NCI-H146 treated with DMSO at 0.1 percent for 48 hours (cell line): ENCODE results near the gene DNAH1.

ENCODE experiments used
- DNase-seq: peaks from one replicate; lab custom pipeline; 2025; ENCODE audit not compliant: unreplicated experiment; lab: John Stamatoyannopoulos, UW

Gene DNAH1

GRCh38 chr3:52432225-52432624, 116.1 kb downstream of the DNAH1 start:
- no peak for DNase-seq

GRCh38 chr3:52432691-52433141, 116.6 kb downstream of the DNAH1 start:
- no peak for DNase-seq

GRCh38 chr3:52433328-52433995, 117.3 kb downstream of the DNAH1 start:
- no peak for DNase-seq

DNA sequence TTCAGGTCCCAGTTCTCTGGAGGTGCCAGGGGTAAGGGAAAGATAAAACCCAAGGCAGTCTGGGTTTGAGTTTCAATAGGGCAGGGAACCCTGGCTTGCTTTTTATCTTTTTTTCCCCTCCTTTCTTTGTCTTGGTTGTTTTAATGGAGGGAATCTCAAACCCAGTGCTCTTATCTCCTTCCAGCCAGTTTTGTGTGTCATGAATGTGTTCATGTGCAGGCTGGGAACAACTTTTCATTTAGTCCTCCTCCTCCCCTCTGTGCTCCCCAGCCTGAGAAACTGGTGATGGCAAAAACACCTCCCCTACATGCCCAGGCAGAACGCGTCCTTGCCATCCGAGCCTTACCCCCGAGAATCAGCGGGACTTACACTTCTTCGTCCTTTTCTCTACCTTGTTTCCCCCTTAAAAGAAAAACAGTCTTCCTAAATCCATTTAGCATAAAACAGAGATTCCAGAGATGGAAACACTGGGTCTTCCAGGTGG, 117.9 kb downstream of the DNAH1 start:
- no peak for DNase-seq

- no peak for DNase-seq
Measured at GRCh38 chr3:52434491-52435115, 118.5 kb downstream of the DNAH1 start.

DNA sequence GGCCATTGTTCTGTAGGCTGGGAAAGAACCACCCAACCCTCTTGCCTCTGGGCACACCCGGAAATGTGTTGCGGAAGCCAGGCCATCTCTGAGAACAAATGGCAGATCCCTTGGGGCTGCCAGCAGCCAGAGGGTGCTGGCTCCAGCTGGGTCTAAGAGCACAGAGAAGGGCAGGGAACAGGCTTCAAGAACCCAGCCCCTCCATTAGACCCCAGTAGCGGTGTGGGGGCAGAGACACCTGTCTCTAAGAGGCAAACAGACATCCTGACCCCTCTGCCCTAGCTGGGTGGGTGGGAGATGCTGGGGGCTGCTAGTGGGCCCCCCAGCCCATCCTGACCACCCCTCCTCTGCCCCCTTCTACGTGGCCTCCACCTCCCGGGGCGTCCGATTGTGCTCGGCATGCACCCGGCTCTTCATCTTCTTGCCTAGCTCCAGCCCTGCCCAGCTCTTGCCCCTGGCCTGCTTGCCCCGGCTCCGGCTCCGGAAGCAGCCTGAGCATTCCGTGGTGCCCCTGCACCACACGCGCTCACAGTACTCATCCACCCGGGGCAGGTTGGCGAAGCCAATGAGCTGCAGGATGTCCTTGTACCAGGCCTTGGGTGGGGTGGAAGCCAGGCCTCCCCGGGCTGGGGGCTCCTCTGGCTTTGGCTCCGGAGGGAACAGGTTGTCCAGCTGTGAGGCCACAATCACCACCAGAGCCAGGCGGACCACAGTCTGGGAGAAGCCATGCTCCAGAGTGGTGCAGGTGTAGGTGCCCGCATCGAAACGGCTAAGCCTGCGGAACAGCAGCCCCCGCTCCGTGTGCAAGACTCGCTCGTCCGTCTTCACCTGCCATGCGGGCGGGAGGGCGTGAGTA, 119.4 kb downstream of the DNAH1 start:
- no peak for DNase-seq

DNA sequence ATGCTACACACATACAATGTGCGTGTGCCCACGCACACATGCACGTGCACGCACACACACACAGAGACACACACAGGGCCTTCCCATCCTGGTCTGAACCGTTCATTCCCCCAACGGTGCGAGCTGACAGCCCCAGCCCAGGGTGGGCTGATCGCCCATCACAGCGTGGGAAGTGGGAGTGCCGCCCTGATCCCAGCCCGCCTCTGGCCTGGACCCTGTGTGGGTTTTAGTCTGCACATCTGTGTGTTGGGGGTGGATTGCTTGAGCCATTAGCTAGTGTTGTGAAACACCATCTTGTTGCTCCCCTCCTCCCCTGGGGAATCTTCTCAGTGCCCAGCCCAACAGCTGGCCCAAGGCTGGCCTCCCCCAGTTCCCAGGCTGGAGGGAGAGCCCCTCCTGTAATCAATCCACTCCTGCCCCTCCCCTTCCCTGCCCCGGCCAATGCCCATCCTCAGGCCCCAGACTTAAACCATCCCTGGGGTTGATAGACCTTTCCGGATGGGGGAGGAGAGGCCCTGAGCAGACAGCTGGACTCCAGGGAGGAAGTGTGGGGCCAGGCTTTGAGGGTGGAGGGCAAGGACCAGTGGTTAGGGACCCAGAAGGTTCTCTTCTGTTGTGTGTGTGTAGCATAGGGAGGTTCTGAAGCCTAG, 120.5 kb downstream of the DNAH1 start:
- DNase-seq: no peak

DNA sequence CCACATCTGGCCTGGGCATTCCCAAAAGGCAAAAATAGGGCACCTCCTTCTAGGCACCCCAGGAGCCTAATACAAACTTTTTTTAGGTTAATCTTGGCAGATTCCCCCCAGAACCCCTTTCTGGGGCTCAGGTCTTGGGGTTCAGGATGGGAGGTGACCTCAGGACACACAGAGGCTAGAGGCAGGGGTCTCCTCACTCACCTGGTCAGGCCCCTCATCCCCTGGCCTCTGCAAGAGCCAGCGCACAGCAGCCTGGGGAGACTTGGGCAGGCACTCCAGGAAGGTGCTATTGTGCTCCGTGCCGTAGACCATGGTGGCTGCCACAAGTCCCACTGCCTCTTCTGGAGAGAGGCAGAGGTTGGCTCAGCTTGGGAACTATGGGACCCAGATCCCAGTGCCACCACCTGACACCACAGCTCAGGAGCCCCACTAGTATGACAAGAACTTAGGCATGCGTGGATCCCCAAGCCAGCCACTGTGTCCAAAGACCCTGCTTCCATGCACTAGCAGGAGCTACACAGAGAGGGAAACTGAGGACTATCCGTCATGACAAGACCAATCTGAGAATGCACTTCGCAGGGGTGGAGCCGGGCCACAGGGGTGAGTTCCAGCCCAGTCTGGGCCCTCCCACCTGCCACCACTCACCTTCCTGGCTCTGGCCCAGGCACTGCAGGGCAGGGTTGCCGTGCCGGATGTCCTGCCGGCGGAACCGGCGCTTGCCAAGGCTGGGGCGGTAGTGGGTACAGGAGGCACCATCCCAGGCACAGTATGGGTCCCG, 121.4 kb downstream of the DNAH1 start:
- DNase-seq: no peak

GRCh38 chr3:52438104-52438376, 121.9 kb downstream of the DNAH1 start:
- DNase-seq: no peak

- DNase-seq: no peak
Measured at GRCh38 chr3:52438579-52439425, 122.7 kb downstream of the DNAH1 start.

DNA sequence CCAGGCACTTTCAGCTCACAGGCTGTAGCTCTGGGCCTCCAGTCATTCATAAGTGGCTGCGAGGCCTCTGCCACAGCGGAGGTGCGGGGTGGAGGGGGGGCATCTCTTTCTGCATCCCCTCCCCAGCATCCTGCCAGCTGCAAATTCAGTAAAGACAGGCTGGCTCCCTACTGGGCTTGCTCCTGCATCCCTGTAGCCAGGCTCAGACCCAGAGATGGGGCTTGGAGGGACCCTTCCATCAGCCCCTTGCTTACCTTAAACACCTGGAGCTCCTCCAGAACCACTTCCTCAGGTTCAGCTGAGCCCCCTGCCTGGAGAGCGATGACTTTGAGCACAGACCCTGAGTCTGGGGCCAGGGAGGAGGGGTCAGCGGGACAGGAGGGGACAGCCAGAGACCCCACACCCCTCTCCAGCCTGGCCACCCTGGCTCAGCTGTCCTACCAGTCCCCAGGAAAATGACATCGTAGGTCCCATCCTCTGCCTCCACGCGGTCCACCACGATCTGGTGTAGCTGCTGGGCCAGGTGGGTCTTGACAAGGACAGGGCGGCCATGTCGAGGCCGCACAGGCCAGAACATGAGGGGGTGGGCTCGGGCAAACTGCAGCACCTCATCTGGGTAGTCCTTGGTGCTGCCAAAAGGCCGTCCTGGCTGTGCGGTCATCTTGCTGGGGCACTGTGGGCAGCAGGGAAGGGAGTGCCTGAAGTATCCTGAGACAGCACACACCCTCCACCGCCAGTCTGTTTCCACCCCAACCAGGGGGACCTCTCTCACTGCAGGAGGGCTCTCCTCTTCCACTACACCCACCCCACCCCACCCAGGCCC, 123.5 kb downstream of the DNAH1 start:
- no peak for DNase-seq

DNA sequence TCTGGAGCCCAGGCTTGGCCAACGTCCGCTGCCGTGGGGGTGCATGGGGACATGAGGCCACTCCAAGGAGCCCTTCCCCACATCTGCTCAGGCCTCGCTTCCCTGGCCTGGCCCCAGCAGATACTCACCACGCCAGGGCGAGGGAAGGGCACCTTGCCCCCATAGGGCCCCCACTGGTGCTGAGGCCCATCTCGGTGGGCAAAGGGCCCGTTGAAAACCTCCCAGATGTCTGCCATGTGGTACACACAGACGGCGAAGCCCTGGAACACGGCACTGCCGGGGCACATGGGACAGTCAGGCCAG, 124.1 kb downstream of the DNAH1 start:
- no peak for DNase-seq

GRCh38 chr3:52440671-52441070, 124.6 kb downstream of the DNAH1 start:
- DNase-seq: no peak

- no peak for DNase-seq
Measured at GRCh38 chr3:52441091-52441771, 125.1 kb downstream of the DNAH1 start.

GRCh38 chr3:52441772-52442332, 125.7 kb downstream of the DNAH1 start:
- DNase-seq: no peak

DNA sequence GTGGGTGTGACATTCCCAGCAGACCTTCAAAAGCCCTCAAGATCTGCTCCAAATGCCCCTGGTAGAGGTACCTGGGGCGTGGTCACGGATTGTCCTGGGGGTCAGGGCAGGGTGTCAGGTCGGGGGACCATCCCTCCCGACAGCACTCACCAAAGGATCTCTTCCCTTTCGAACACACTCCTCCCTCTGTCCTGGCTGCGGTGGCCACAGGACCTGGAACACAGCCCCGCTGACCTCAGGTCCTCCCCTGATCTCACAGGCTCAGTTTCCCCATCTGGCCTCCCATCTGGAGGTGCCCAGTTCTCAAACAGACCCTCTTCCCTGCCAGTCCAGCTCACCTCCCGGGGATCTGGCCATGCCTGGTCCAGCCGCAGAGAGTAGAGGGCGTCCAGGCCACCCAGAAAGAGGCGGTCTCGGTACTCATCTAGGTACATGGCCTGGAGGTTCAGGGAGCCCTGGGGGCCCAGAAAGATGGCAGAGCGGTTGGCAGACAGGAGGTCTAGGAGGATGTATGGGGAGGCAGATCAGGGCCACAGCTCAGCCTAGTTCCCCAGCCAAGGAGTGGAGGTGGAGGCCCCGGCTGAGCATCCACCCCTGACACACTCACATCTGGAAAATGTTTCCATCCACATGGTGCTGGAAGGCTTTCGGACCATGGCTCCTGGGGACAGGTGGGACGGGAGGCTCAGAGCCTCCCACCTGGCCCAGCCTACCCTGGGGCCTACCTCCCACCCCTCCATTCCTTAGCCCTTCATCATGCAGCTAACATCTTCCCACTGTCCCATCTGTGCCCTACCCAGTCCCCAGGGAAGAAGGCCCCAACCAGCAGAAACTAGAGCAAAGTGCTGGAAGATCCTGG, 126.5 kb downstream of the DNAH1 start:
- DNase-seq: no peak

DNA sequence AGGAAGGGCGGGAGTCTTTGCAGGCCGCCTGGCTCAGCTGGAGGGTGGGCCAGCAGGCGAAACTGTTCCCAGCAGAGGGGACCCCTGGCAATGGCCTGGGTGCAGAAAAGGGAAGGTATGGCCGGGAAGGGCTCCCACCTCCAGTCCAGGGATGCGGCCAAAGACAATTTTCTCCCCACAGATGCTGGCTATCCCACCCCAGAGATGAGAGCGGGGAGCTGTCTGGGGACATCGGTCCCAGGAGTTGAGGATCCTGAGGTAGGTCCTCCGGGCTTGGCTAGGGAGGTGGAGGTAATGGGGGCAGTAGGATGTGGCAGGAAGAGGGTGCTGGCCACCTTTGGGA, 127.1 kb downstream of the DNAH1 start:
- no peak for DNase-seq
